Choroid plexus epithelial cell (primary cell): ENCODE results near the gene C20orf202.
A peak's percentile ranks its signal among the peaks of the same experiment; 100 is the strongest.
"Not testable (repeated sequence)": the region's sequence is repeated elsewhere in the genome, so short reads cannot be mapped to it uniquely, and the experiment has no call there.

Experiments used
- DNase-seq: peaks from one replicate; pipeline ENCODE4 v3.0.0-alpha.2; 2010; ENCODE audit warnings: low read depth
- H3K4me3 ChIP-seq: 2 replicates; pipeline ENCODE4 v1.5.1; 2011; ENCODE audit warnings: low read depth, mild to moderate bottlenecking, control low read depth, low read length, moderate library complexity
- TF ChIP-seq, protein P1 (sequence below): conservative IDR thresholded peaks from 2 replicates; pipeline ENCODE4 v1.5.1; 2011; ENCODE audit warnings: low read depth, mild to moderate bottlenecking, control low read depth, inconsistent platforms, low read length, moderate library complexity

C20orf202 gene

DNA sequence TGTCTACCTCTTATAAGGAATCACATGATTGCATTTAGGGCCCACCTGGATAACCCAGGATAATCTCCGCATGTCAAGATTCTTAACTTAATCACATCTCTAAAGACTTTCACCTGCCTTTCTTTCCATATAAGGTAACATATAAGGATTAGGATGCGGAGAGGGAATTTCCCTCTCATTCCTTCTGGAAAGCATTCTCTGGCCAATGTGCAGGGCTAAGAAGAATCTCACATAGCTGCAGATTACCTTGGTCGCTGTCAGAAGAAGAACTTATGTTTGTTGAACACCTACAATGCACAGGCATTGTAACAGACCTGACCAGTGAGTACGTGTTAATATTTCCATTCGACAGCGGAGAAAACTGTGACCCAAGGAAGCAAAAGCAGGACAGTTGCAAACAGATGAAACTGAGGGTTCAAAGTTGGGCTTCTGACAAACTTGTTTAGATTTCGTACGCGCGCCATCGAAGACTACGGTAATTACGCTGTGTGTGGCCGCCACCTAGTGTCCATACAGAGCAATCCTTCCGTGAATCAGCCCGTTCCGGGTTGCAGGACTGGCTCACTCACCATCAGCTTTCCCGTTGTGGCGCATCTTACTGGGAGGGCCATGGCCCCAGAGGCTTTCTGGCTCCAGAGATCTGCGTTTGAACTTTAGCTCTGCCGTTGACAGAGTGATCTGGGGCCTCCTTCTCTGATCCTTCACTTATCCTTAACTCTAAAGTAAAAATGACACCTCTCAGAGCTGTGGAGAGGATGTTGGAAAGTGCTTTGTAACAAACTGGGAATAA, 9.5 kb downstream of the C20orf202 start:
- H3K4me3 ChIP-seq: no peak overlapping the region
- TF ChIP-seq, protein P1, sequence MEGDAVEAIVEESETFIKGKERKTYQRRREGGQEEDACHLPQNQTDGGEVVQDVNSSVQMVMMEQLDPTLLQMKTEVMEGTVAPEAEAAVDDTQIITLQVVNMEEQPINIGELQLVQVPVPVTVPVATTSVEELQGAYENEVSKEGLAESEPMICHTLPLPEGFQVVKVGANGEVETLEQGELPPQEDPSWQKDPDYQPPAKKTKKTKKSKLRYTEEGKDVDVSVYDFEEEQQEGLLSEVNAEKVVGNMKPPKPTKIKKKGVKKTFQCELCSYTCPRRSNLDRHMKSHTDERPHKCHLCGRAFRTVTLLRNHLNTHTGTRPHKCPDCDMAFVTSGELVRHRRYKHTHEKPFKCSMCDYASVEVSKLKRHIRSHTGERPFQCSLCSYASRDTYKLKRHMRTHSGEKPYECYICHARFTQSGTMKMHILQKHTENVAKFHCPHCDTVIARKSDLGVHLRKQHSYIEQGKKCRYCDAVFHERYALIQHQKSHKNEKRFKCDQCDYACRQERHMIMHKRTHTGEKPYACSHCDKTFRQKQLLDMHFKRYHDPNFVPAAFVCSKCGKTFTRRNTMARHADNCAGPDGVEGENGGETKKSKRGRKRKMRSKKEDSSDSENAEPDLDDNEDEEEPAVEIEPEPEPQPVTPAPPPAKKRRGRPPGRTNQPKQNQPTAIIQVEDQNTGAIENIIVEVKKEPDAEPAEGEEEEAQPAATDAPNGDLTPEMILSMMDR: peak; percentile 86
- DNase-seq: peak; percentile 84

DNA sequence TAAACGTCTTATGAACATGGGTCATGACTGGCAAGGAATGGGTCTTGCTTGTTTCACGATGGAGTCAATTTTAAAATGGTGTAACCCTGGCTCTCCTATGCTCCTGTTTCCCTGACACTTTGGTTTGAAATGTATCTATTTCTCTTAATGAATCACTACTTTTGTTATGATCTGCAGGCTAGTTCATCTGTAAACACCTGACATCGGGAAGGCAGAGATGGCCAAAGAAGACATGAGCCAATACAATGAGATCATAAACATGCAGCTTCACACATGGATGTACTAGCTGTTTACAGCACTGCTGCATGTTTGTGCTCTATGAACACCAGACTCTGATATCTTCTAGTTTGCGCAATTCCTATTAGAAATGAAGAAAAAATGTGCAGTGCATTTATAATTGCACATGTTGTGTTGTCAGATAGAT, 11.6 kb downstream of the C20orf202 start:
- no peak overlapping the region for H3K4me3 ChIP-seq
- DNase-seq: no peak
- TF ChIP-seq, protein P1: no peak

DNA sequence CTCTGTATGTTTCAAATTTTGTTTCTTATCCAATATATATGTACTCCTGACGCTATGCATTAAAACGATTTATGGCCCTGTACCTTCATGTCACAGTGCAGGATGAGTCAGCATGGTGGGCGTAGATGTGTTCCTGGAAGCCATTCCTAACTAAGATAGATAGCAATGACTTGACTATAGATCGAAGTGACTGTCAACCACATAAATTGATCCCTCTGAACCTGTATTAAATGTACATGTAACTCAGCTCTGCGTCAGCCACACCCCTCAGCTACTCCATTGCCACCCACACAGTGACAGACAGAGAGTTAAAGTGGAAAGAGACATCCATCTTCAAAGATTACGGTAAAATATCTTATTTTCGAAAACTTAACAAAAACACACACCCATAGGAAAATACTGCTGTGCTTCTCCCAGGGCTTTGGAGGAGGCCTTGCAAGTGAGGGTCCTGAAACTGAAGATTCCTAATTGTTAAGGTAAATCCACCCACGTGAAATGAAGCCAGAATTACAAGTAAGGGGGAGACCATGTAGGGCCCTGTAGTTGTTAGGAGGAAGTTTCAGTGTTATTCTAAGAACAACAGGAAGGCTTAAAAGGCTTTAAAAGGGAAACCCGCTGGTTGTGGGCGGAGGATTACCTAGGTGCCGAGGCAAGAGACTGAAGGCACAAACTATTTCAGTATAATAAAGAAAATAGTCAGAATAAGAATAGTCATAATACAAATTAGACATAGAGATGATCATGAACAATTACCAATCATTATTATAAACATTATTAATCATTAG, 12.3 kb downstream of the C20orf202 start:
- no peak overlapping the region for H3K4me3 ChIP-seq
- TF ChIP-seq, protein P1: no peak
- no peak for DNase-seq

DNA sequence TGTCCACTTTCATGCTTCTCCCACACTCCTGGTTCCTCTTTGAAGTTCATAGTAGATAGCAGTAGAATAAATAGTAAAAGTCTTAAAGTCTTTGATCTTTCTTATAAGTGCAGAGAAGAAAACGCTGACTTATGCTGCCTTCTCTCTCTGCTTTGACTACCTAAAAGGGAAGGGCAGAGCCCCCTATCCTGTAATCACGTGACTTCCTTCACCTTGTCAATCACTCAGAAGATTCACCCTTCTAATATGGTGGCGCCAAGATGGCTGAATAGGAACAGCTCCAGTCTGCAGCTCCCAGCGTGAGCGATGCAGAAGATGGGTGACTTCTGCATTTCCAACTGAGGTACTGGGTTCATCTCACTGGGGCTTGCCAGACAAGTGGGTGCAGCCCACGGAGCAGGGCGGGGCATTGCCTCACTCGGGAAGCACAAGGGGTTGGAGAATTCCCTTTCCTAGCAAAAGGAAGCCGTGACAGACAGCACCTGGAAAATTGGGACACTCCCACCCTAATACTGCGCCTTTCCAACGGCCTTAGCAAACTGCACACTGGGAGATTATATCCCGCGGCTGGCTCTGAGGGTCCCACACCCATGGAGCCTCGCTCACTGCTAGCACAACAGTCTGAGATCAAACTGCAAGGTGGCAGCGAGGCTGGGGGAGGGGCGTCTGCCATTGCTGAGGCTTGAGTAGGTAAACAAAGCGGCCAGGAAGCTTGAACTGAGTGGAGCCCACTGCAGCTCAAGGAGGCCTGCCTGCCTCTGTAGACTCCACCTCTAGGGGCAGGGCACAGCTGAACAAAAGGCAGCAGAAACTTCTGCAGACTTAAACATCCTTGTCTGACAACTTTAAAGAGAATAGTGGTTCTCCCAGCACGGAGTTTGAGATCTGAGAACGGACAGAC, 13.5 kb downstream of the C20orf202 start:
- not testable (repeated sequence) for H3K4me3 ChIP-seq, DNase-seq

DNA sequence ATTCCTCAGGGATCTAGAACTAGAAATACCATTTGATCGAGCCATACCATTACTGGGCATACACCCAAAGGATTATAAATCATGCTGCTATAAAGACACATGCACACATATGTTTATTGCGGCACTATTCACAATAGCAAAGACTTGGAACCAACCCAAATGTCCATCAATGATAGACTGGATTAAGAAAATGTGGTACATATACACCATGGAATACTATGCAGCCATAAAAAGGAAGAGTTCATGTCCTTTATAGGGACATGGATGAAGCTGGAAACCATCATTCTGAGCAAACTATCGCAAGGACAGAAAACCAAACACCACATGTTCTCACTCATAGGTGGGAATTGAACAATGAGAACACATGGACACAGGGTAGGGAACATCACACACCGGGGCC, 19.5 kb downstream of the C20orf202 start:
- not testable (repeated sequence) for DNase-seq, H3K4me3 ChIP-seq

DNA sequence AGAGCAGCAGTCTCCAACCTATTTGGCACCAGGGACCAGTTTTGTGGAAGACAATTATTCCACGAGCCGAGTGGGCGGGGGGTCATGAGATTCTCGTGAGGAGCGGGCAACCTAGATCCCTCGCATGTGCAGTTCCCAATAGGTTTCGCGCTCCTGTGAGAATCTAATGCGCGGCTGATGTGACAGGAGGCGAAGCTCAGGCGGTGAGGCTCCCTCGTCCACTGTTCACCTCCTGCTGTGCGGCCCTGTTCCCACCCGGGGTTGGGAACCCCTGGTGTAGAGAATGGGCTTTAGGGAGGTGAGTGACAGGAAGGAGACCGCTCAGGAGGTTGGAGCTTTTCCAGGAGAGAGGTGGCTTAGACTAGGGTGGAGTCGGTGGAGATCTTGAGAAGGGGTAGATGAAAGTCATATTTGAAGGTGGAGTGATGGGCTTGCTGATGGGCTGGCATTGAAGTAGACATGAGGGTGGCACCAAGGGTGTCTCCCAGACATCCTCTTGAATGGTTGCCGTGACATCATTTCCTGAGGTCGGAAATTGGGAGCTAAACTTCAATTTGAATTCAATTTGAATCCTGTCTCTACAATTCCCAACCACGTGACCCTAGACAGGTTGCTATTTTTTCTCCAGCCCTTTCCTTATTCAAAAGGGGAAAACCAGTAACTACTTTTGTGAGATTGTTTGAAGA, 21.1 kb downstream of the C20orf202 start:
- no peak for DNase-seq
- no peak overlapping the region for H3K4me3 ChIP-seq
- TF ChIP-seq, protein P1: no peak

DNA sequence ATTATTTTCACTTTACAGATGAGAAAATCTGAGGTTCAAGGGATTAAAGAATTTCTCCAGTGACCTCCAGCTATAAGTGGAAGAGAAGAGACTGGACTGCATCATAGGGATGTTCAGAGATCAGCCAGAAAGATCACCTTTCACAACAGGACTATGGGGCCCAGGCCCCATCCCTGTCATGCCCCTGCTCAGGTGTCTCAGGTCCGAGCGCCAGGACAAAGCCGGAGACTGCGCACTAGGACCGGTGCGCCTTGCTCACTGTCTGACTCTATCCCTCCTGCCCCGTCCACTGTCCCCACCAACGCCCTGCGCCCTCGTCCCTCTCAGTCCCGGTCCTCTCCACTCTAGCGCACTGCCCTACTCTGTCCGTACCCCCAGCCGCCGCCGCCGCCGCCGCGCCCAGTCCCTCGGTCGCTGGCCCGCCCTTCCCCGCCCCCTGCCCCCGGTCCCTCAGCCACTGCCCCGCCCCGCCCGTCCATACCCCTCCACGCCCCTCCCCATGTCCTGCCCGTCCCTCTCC, 22.1 kb downstream of the C20orf202 start:
- DNase-seq: no peak
- peak overlapping the region; percentile 54 for H3K4me3 ChIP-seq
- TF ChIP-seq, protein P1: no peak
